Activated naive CD4-positive, alpha-beta T cell treated with anti-CD3 and anti-CD28 coated beads, Interleukin-2, amount 50 U/mL, for 72 hours (primary cell): ENCODE measurements around the gene SMC5. TPM values are rescaled to one million over a fixed set of nuclear protein-coding genes. Genes with fewer than 3 reads are reported as not detected.
"Not testable (repeated sequence)": the region's sequence is repeated elsewhere in the genome, so short reads cannot be mapped to it uniquely, and the experiment has no call there.

Experiments used
- ATAC-seq, 2 donors: fragments of 150-1000 bp; cut with Tn5 transposase; 2 replicates each; pipeline ENCODE4 v1.10.0; 2021; ENCODE audit warnings: mild to moderate bottlenecking in 2 of 2, moderate library complexity in 2 of 2
- DNase-seq, 2 donors: peaks; one replicate each; pipeline ENCODE4 v3.0.0; 2021 to 2022; ENCODE audit warnings: low spot score in 2 of 2
- H3K27ac Mint-ChIP-seq, 2 donors: one replicate each; pipeline ENCODE4 v1.8.0; 2022; ENCODE audit warnings: mild to moderate bottlenecking in 2 of 2, mixed read lengths in 2 of 2
- H3K36me3 Mint-ChIP-seq, 2 donors: one replicate each; pipeline ENCODE4 v1.8.0; 2022; ENCODE audit warnings: mixed read lengths in 2 of 2
- H3K9me3 Mint-ChIP-seq, 2 donors: one replicate each; pipeline ENCODE4 v1.8.0; 2022; ENCODE audit warnings: mixed read lengths in 2 of 2
- total RNA-seq, 2 donors: library from RNA; stranded (reverse); gene quantifications; one replicate each; pipeline ENCODE4 v1.2.3, GENCODE V29; 2022

The SMC5 gene
- 10 to 100 TPM; 39.8 to 45.7 TPM for total RNA-seq

DNA sequence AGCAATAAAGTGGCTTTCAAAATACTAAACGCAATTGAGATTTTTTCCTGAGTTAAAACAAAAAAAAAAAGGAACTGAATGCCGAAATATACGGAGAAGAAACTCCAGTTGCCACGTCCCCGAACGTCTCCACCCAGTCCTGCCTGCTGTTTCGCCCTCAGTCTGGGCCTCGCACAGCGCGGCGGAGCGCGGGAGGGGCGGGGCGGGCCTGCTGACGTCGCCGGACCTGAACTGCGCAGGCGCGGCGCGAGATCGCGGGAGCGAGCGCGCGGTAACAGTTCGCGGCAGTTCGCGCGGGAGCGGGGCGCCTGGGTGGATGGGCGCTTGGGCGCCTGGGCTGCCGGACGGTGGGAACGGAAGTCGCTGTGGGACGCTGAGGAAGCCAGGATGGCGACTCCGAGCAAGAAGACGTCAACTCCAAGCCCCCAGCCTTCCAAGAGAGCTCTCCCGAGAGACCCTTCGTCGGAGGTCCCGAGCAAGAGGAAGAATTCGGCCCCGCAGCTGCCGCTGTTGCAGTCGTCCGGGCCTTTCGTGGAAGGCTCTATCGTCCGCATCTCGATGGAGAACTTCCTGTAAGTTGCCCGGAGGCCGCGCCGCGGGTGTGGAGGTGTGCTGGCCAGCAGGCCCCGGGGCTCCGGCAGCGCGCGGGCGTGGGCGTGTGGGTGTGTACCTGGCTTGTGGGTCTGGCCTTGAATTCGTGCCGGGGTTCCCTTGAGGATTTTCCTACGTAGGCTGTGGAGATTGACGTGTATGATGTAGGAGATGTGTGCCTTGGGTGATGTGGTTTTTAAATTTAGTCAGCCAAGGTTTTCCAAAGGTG lies at the start of gene SMC5:
Gene SMC5 (plus strand): TSS at position 287 of the 820 bp plus-strand sequence. CDS start 101 bp downstream, at position 388.
- peak within 1 kb of the TSS; percentile 95 to 98 for H3K27ac Mint-ChIP-seq
- DNase-seq (peak; percentile 90 to 91), ATAC-seq (peak; percentile 81 to 90)
- H3K36me3 Mint-ChIP-seq: peaks cover 39 to 47% of the 10 kb centered on the region in 2 donors
- no peaks in the 10 kb centered on the region for H3K9me3 Mint-ChIP-seq

- peaks cover 16 to 21% of the 10 kb centered on the region in 2 donors for H3K9me3 Mint-ChIP-seq
- ATAC-seq (no peak), DNase-seq (no peak)
- peaks cover 26% of the 10 kb centered on the region in 2 donors for H3K36me3 Mint-ChIP-seq
- no peak overlapping the region for H3K27ac Mint-ChIP-seq
Measured at GRCh38 chr9:70217029-70217428, 41.7 kb upstream of the SMC5 start.

DNA sequence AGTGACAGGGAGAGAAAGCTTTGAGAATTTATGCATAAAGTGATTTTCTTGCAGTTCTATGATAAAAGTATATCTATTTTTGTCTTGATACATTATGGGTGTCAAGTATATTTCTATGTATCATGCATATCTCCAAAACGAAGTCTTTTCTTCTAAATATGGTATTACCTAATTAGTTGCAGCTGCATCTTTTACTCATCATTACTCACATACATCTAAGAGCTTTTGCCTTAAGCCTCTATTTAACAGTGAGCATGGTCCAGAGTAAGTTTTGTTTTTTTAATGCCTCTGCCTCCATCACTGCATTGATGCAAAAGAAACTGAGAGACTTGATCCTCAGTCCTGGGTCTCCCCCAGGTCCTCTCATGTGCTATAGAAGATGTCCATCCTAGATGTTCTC lies 40.0 kb upstream of the SMC5 start:
- Mint-ChIP-seq H3K27ac (no peak overlapping the region), H3K36me3 (peaks cover 13 to 14% of the 10 kb centered on the region in 2 donors), H3K9me3 (peaks cover 13 to 15% of the 10 kb centered on the region in 2 donors)
- DNase-seq: no peak
- no peak for ATAC-seq

DNA sequence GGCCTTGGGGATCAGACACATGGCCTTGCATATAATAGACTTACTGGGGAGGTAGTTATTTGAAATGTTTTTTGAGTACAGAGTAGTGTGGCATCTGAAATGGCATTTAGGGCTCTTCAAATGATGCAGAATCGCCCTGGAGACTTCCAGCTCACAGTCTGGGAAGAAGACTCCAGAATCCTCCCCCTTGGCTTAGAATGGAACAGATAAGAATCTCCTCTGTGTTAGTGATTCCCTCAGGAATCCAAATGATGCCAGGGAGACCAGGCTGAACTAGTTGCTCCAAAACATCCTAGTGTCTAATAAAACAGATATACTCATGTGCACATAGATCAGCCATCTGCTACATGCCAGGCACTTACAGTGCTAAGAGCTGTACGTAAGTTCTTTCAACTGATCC lies 38.6 kb upstream of the SMC5 start:
- no peak for DNase-seq
- Mint-ChIP-seq H3K27ac (no peak overlapping the region), H3K36me3 (no peaks in the 10 kb centered on the region), H3K9me3 (peaks cover 0 to under 1% of the 10 kb centered on the region in 2 donors)
- ATAC-seq: no peak

DNA sequence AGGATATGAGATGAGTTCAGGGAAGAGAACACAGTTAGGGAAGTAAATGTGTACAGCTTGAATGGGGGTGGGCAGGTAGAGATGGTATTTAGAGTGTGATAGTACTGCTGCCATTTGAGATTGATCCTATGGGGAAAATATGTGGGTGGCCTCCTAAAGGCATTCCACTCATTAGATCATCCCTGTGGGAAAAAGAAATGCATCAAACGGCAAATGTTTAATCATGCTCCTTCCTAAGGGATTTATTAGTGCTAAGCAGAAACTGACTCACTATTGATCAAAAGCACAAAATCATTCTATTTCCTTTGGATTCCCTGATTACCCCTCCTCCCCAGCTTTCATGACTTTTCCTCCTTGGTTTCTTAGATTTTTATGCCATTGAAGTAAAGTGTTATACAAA lies 36.4 kb upstream of the SMC5 start:
- Mint-ChIP-seq H3K27ac (no peak overlapping the region), H3K9me3 (no peaks in the 10 kb centered on the region), H3K36me3 (no peaks in the 10 kb centered on the region)
- DNase-seq (no peak), ATAC-seq (no peak)

- no peak for DNase-seq
- Mint-ChIP-seq H3K36me3 (no peaks in the 10 kb centered on the region), H3K27ac (no peak overlapping the region), H3K9me3 (no peaks in the 10 kb centered on the region)
- ATAC-seq: no peak
Measured at GRCh38 chr9:70228118-70228517, 30.7 kb upstream of the SMC5 start.

GRCh38 chr9:70228611-70229010 lies 30.2 kb upstream of the SMC5 start:
- Mint-ChIP-seq H3K36me3 (no peaks in the 10 kb centered on the region), H3K27ac (no peak overlapping the region), H3K9me3 (no peaks in the 10 kb centered on the region)
- DNase-seq (no peak), ATAC-seq (no peak)

- Mint-ChIP-seq H3K9me3 (no peaks in the 10 kb centered on the region), H3K36me3 (no peaks in the 10 kb centered on the region), H3K27ac (no peak overlapping the region)
- ATAC-seq: no peak
- DNase-seq: no peak
Measured at GRCh38 chr9:70229026-70229425, 29.8 kb upstream of the SMC5 start.

DNA sequence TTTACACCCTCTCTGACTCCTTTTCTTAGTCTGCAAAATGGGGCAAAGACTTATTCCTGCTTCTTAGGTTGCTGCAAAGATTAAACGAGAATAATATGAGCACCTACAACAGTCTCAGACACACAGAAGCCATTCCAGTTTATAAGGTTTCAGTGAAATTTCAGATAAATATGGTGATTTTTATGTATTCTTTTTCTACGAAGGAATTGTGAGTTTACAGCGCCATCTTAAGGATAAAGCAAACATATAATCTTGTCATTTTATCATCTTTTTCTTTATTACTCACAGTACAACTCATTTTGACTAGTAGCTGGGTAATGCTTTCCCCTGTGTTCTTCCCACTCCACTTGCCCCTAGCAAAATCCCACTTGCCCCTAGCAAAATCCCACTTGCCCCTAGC lies 29.2 kb upstream of the SMC5 start:
- Mint-ChIP-seq H3K27ac (no peak overlapping the region), H3K36me3 (no peaks in the 10 kb centered on the region), H3K9me3 (no peaks in the 10 kb centered on the region)
- DNase-seq (no peak), ATAC-seq (no peak)

- DNase-seq (no peak), ATAC-seq (no peak)
- peaks cover 4 to 10% of the 10 kb centered on the region in 2 donors for H3K9me3 Mint-ChIP-seq
- peaks cover 6 to 14% of the 10 kb centered on the region in 2 donors for H3K36me3 Mint-ChIP-seq
- no peak overlapping the region for H3K27ac Mint-ChIP-seq
Measured at GRCh38 chr9:70232476-70232875, 26.3 kb upstream of the SMC5 start.

DNA sequence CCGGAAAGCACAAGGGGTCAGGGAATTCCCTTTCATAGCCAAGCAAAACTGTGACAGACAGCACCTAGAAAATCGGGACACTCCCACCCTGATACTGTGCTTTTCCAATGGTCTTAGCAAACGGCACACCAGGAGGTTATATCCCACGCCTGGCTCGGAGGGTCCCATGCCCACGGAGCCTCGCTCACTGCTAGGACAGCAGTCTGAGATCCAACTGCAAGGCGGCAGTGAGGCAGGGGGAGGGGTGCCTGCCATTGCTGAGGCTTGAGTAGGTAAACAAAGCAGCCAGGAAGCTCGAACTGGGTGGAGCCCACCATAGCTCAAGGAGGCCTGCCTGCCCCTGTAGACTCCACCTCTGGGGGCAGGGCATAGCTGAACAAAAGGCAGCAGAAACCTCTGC lies 24.6 kb upstream of the SMC5 start:
- not testable (repeated sequence) for H3K9me3 Mint-ChIP-seq, DNase-seq, H3K27ac Mint-ChIP-seq, ATAC-seq
- H3K36me3 Mint-ChIP-seq: peaks cover 6 to 14% of the 10 kb centered on the region in 2 donors

- DNase-seq, H3K9me3 Mint-ChIP-seq, H3K27ac Mint-ChIP-seq, H3K36me3 Mint-ChIP-seq, ATAC-seq: not testable (repeated sequence)
Measured at GRCh38 chr9:70245952-70246351, 12.8 kb upstream of the SMC5 start.

DNA sequence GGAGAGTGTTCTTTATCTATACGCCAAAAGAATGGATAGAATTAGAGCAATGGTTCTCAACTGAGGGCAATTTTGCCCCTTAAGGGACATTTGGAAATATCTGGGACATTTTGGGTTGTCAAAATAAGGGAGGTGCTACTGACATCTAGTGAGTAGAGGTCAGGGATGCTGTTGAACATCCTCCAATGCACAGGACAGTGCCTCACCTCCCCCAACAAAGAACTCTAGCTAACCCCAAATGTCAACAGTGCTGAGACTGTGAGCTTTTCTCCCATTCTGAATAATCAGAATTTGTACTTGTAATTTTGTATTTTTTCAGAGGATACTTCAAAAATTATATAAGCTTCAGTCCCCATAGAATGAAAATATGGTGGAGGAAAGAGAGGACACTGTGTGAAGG lies 8.6 kb upstream of the SMC5 start:
- H3K27ac Mint-ChIP-seq: no peak overlapping the region
- H3K9me3 Mint-ChIP-seq: no peaks in the 10 kb centered on the region
- no peak for DNase-seq
- no peaks in the 10 kb centered on the region for H3K36me3 Mint-ChIP-seq
- ATAC-seq: no peak

DNA sequence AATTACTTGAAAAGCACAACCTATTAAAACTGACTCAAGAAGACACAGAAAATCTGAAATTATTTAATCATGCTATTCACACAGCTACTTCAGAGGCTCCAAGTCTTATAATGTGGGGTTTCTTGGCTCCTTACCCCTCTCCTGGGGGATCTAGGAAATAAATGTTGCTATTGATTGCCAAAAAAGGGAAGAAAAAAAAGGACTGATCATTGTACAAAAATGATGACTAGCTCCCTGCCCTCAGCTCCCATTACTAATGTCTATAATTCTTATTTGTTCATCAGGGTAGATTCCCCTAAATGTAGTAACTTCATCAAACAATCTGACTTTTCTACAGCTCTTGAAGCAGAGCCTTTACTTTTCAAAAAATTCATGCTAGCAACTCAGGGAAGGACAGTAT lies 3.3 kb upstream of the SMC5 start:
- no peaks in the 10 kb centered on the region for H3K9me3 Mint-ChIP-seq
- DNase-seq (no peak), ATAC-seq (no peak)
- H3K27ac Mint-ChIP-seq: no peak overlapping the region
- H3K36me3 Mint-ChIP-seq: peaks cover 16 to 25% of the 10 kb centered on the region in 2 donors

DNA sequence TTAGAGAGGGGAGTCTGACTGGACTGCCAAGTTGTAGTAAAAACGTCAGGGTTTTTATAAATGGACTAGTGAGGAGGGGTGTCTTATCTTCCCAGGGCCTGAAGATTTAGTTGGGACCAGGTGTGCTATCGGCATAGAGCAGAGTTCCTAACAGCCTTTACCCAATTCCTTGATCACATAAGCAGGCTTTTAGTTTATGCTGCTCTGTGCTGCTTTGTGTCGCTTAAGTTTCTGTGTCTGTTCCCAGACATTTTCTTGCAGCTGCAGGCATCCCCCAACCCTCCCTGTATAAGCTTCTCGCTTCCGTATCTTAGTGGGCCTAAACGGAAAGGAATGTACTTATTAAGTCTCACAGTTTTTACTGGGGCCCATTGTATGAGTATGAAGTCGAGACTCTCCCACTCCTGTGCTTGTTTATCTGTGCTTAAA lies 2.6 kb upstream of the SMC5 start:
- H3K36me3 Mint-ChIP-seq: peaks cover 23 to 31% of the 10 kb centered on the region in 2 donors
- DNase-seq: no peak
- ATAC-seq: no peak
- no peak overlapping the region for H3K27ac Mint-ChIP-seq
- H3K9me3 Mint-ChIP-seq: no peaks in the 10 kb centered on the region

DNA sequence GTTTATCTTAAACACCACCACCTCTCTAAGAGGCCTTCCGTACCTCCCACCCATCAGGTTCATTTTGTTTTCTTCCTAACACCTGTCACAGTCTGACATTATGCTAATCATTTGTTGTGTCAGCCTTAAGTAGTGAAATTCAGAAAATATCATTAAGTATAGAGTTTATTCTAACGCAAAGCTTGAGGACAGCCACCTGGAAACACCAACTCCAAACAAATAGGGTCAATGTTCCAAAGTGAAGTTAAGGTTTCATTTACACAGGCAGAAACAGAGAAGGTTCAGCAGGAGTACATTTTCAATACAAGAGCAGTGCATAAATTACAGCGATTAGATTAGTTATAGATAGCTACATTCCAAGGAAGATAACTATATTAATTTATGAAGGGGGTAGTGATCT lies 1.3 kb upstream of the SMC5 start:
- no peaks in the 10 kb centered on the region for H3K9me3 Mint-ChIP-seq
- DNase-seq (no peak), ATAC-seq (no peak)
- peaks cover 36 to 45% of the 10 kb centered on the region in 2 donors for H3K36me3 Mint-ChIP-seq
- H3K27ac Mint-ChIP-seq: peak overlapping the region; percentile 61 to 95

- H3K9me3 Mint-ChIP-seq: no peaks in the 10 kb centered on the region
- DNase-seq: peak in 1 of 2 donors; percentile 66
- ATAC-seq: peak; percentile 64 to 67
- peaks cover 39 to 47% of the 10 kb centered on the region in 2 donors for H3K36me3 Mint-ChIP-seq
- H3K27ac Mint-ChIP-seq: peak overlapping the region; percentile 95 to 98
Measured at GRCh38 chr9:70257991-70258691, 637 bp upstream of the SMC5 start.

GRCh38 chr9:70259512-70259802 lies 679 bp downstream of the SMC5 start:
- H3K27ac Mint-ChIP-seq: peak overlapping the region; percentile 93 to 95
- ATAC-seq: no peak
- no peaks in the 10 kb centered on the region for H3K9me3 Mint-ChIP-seq
- DNase-seq: no peak
- peaks cover 41 to 47% of the 10 kb centered on the region in 2 donors for H3K36me3 Mint-ChIP-seq
